SK-N-MC (cell line): ENCODE data around the gene VPS39.

Experiments used
- DNase-seq: peaks from one replicate; pipeline ENCODE4 v3.0.0-alpha.2; 2011; ENCODE audit warnings: low read depth, low spot score
- H3K27ac ChIP-seq: fragments of 200-600 bp; sonication (generic); 2 replicates; pipeline ENCODE4 v1.5.1; 2016; ENCODE audit warnings: mixed run types
- H3K36me3 ChIP-seq: fragments of 200-600 bp; sonication (generic); 2 replicates; pipeline ENCODE4 v1.6.1; 2017; ENCODE audit warnings: antibody characterized with exemption, low read length, mixed read lengths; ENCODE audit not compliant: insufficient read depth
- H3K4me3 ChIP-seq: fragments of 200-600 bp; sonication (generic); 2 replicates; pipeline ENCODE4 v1.5.1; 2016
- H3K9ac ChIP-seq: fragments of 200-600 bp; sonication (generic); 2 replicates; pipeline ENCODE4 v1.8.0; 2017; ENCODE audit warnings: mixed run types, mixed read lengths; ENCODE audit not compliant: insufficient read length
- H3K9me3 ChIP-seq: fragments of 200-600 bp; sonication (generic); 2 replicates; pipeline ENCODE4 v1.6.1; 2017; ENCODE audit warnings: low read depth, mild to moderate bottlenecking, antibody characterized with exemption, low read length, moderate library complexity, mixed read lengths
- EZH2 ChIP-seq: fragments of 200-600 bp; sonication (generic); IDR thresholded peaks from one replicate; pipeline ENCODE4 v1.6.1; 2017; ENCODE audit warnings: antibody characterized with exemption
- FOXP2 ChIP-seq: optimal IDR thresholded peaks from 2 replicates; pipeline ENCODE3; 2011; ENCODE audit warnings: mild to moderate bottlenecking, moderate library complexity; ENCODE audit not compliant: insufficient read depth; ENCODE audit errors: extremely low read length, control extremely low read depth
- POLR2AphosphoS5 ChIP-seq: IDR thresholded peaks from 2 replicates; pipeline ENCODE4 v1.6.1; 2012; ENCODE audit warnings: mild to moderate bottlenecking, low read depth, low read length, borderline replicate concordance

The VPS39 gene

DNA sequence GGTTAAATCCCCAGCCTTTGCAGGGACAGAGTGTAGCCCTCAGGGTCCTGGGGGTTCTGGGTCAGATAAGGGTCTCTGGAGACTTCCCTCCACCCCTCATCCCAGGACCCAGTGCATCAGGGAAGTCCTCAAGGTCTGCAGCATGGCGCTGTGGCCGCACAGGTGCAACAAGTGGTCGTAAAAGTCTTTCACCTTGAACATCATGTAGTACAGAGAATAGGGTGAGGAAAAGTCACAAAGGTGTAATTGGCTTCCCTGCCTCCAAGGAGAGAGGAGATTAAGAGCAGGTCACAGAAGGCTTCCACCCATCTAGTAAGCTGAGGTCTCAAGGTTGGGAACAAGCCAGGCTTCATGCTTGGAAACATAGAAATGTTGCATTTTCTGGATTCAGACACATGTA is 84.6 kb downstream of the VPS39 start:
- Histone ChIP-seq H3K9me3 (no peaks in the 10 kb centered on the region), H3K36me3 (no peaks in the 10 kb centered on the region), H3K4me3 (no peak overlapping the region), H3K9ac (no peak overlapping the region), H3K27ac (no peak overlapping the region)
- no peak for DNase-seq
- TF ChIP-seq FOXP2 (no peak), EZH2 (no peak), POLR2AphosphoS5 (no peak)

- TF ChIP-seq POLR2AphosphoS5, result no peak
- TF ChIP-seq FOXP2, result no peak
- no peak for TF ChIP-seq EZH2
- H3K4me3 ChIP-seq, result no peak overlapping the region
- no peaks in the 10 kb centered on the region for H3K9me3 ChIP-seq
- DNase-seq, result no peak
- H3K36me3 ChIP-seq, result no peaks in the 10 kb centered on the region
- H3K9ac ChIP-seq, result no peak overlapping the region
- no peak overlapping the region for H3K27ac ChIP-seq
Measured at GRCh38 chr15:42121682-42122081, 86.4 kb downstream of the VPS39 start.

DNA sequence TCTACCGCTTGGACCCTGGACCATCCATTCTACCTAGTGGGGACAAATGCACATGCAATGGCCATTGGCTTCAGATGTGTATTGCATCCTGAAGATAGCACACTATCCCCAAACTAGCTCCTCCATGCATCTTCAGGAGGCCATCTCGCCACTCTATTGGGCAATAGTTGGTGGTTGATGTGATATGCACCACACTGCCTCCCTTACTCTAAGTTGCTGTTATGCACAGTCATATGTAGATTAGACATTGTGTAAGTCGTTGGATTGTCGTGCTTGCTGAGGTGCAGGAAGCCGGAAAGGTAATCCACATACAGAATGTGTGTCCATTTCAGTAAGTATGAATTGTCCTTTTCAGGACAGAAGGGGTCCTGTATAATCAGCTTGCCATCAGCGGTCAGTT is 87.1 kb downstream of the VPS39 start:
- Histone ChIP-seq H3K9ac (no peak overlapping the region), H3K27ac (no peak overlapping the region), H3K4me3 (no peak overlapping the region), H3K36me3 (no peaks in the 10 kb centered on the region), H3K9me3 (no peaks in the 10 kb centered on the region)
- TF ChIP-seq EZH2 (no peak), POLR2AphosphoS5 (no peak), FOXP2 (no peak)
- DNase-seq, result no peak

- no peak overlapping the region for H3K27ac ChIP-seq
- no peak overlapping the region for H3K9ac ChIP-seq
- no peak for DNase-seq
- TF ChIP-seq POLR2AphosphoS5 (no peak), EZH2 (no peak), FOXP2 (no peak)
- H3K4me3 ChIP-seq, result no peak overlapping the region
- H3K9me3 ChIP-seq, result no peaks in the 10 kb centered on the region
- H3K36me3 ChIP-seq, result no peaks in the 10 kb centered on the region
Measured at GRCh38 chr15:42120285-42120684, 87.8 kb downstream of the VPS39 start.

GRCh38 chr15:42119446-42119760 is 88.7 kb downstream of the VPS39 start:
- no peak for DNase-seq
- H3K9ac ChIP-seq, result no peak overlapping the region
- H3K4me3 ChIP-seq, result no peak overlapping the region
- H3K27ac ChIP-seq, result no peak overlapping the region
- TF ChIP-seq POLR2AphosphoS5 (no peak), EZH2 (no peak), FOXP2 (no peak)
- no peaks in the 10 kb centered on the region for H3K9me3 ChIP-seq
- no peaks in the 10 kb centered on the region for H3K36me3 ChIP-seq

GRCh38 chr15:42118650-42119445 is 89.3 kb downstream of the VPS39 start:
- Histone ChIP-seq H3K4me3 (no peak overlapping the region), H3K9ac (no peak overlapping the region), H3K27ac (no peak overlapping the region), H3K36me3 (no peaks in the 10 kb centered on the region), H3K9me3 (no peaks in the 10 kb centered on the region)
- DNase-seq, result no peak
- TF ChIP-seq POLR2AphosphoS5 (no peak), EZH2 (no peak), FOXP2 (no peak)

DNA sequence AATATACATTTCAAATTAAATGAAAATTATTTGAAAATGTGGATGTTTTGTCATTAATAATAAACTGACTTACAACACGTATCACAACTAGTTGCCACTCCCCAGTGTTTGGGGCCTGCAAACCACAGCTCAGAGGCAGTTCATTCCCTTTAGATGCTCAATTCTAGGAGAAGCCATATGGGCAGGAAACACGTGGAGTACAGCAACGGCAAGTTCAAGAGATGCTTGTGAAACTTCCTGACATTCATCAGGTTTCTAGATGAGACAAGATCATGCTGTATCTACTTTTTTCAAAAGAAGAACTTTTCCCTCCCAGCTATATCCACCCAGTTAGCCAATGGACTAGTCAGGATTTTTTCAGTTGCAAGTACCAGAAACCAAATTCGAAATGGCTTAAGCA is 96.2 kb downstream of the VPS39 start:
- no peaks in the 10 kb centered on the region for H3K36me3 ChIP-seq
- no peak overlapping the region for H3K9ac ChIP-seq
- no peaks in the 10 kb centered on the region for H3K9me3 ChIP-seq
- DNase-seq, result no peak
- TF ChIP-seq EZH2 (no peak), POLR2AphosphoS5 (no peak), FOXP2 (no peak)
- H3K4me3 ChIP-seq, result no peak overlapping the region
- H3K27ac ChIP-seq, result no peak overlapping the region

- H3K4me3 ChIP-seq, result no peak overlapping the region
- H3K9ac ChIP-seq, result no peak overlapping the region
- DNase-seq, result no peak
- H3K9me3 ChIP-seq, result no peaks in the 10 kb centered on the region
- H3K27ac ChIP-seq, result no peak overlapping the region
- TF ChIP-seq EZH2 (no peak), FOXP2 (no peak), POLR2AphosphoS5 (no peak)
- H3K36me3 ChIP-seq, result no peaks in the 10 kb centered on the region
Measured at GRCh38 chr15:42110367-42110766, 97.7 kb downstream of the VPS39 start.

DNA sequence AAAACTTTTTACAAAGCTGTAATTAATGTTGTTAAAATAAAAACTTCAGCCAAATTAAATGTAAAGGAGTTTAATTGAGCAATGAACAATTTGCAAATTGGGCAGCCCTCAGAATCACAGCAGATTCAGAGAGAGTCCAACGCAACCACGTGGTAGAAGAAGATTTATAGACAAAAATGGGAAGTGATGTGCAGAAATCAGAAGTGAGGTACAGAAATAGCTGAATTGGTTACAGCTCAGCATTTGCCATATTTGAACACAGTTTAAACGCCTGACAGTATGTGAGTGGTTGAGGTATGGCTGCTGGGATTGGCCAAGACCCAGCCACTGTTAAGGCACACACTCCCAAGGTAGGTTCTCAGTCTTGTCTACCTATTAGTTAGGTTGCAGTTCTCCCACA is 99.3 kb downstream of the VPS39 start:
- Histone ChIP-seq H3K9ac (no peak overlapping the region), H3K9me3 (no peaks in the 10 kb centered on the region), H3K36me3 (no peaks in the 10 kb centered on the region), H3K27ac (no peak overlapping the region), H3K4me3 (no peak overlapping the region)
- TF ChIP-seq EZH2 (no peak), FOXP2 (no peak), POLR2AphosphoS5 (no peak)
- DNase-seq, result no peak
